Gastroesophageal sphincter (tissue), 4 donors: ENCODE results near the gene ZNF496. TPM values are rescaled to one million over a fixed set of nuclear protein-coding genes. Genes with fewer than 3 reads are reported as not detected.

ENCODE experiments used
- ATAC-seq: fragments of 150-250 bp; one replicate; pipeline ENCODE4 v1.9.1; 2016; ENCODE audit warnings: mild to moderate bottlenecking, moderate library complexity
- H3K27ac ChIP-seq, 4 donors: fragments of 200-600 bp; sonication (generic) in 3 of 4; 1 replicate in 3 of 4; 2 replicates in 1 of 4; pipeline ENCODE4 v1.5.1; 2016 to 2019
- H3K27me3 ChIP-seq: fragments of 200-600 bp; sonication (generic); one replicate; pipeline ENCODE4 v1.5.1; 2019
- H3K36me3 ChIP-seq, 2 donors: fragments of 200-600 bp; sonication (generic); one replicate each; pipeline ENCODE4 v1.5.1; 2019; ENCODE audit warnings: control low read depth in 1 of 2
- H3K4me1 ChIP-seq, 3 donors: fragments of 200-600 bp; sonication (generic); 1 replicate in 2 of 3; 2 replicates in 1 of 3; pipeline ENCODE4 v1.5.1; 2016 to 2019; ENCODE audit warnings: control low read depth in 2 of 3
- H3K4me3 ChIP-seq, 2 donors: fragments of 200-600 bp; sonication (generic); one replicate each; pipeline ENCODE4 v1.5.1; 2019; ENCODE audit warnings: mild to moderate bottlenecking in 1 of 2, moderate library complexity in 1 of 2
- H3K9me3 ChIP-seq, 3 donors: fragments of 200-600 bp; sonication (generic); one replicate each; pipeline ENCODE4 v1.5.1; 2017 to 2019; ENCODE audit warnings: control low read depth in 2 of 3
- CTCF ChIP-seq, 4 experiments: fragments of 200-600 bp in 2 of 4; fragments of 450-650 bp in 2 of 4; sonication (generic) in 1 of 4; IDR thresholded peaks; one replicate each; pipeline ENCODE4 v1.5.1; 2017 to 2019; ENCODE audit warnings: antibody characterized with exemption in 4 of 4, mild to moderate bottlenecking in 2 of 4, moderate library complexity in 2 of 4
- EP300 ChIP-seq: sonication (generic); formaldehyde crosslinking; IDR thresholded peaks from one replicate; pipeline ENCODE4 v1.6.1; 2017; ENCODE audit warnings: antibody characterized with exemption, mild to moderate bottlenecking
- POLR2A ChIP-seq, 2 donors: fragments of 450-650 bp; IDR thresholded peaks; one replicate each; pipeline ENCODE4 v1.6.1; 2017; ENCODE audit warnings: antibody characterized with exemption in 2 of 2, mild to moderate bottlenecking in 2 of 2, moderate library complexity in 1 of 2
- POLR2AphosphoS5 ChIP-seq: sonication (generic); formaldehyde crosslinking; IDR thresholded peaks from one replicate; pipeline ENCODE4 v1.6.1; 2017; ENCODE audit warnings: antibody characterized with exemption
- WGBS, 2 donors: methylation state at CpG; one replicate each; pipeline ENCODE4 v1.1.5; 2018; ENCODE audit warnings: low coverage in 1 of 2; 5-methylcytosine and 5-hydroxymethylcytosine counted together
- total RNA-seq, 4 donors: library from RNA; depleted of rRNA; stranded (reverse); fragments of >200 nt; gene quantifications; one replicate each; pipeline ENCODE4 v1.1.0, GENCODE V29; 2016

Gene ZNF496
- total RNA-seq, 4 donors from 2014 or later: 27.2 to 44.8 (median 40.6) TPM

- peaks cover 0 to 12% (median 0%) of the 10 kb centered on the region in 3 donors for H3K4me1 ChIP-seq
- H3K27ac ChIP-seq: no peak overlapping the region
Measured at GRCh38 chr1:247345881-247346280, 14.2 kb upstream of the ZNF496 start.

GRCh38 chr1:247343801-247344200 lies 12.1 kb upstream of the ZNF496 start:
- WGBS, 2 donors: 71% methylated on average over 1 of the region's 1 CpG; no CpG with 5 or more reads in 1 of the 2 donors
- no peak for TF ChIP-seq CTCF (IDR thresholded peaks at IDR 0.05)
- no peak for TF ChIP-seq POLR2A (IDR thresholded peaks at IDR 0.05)
- TF ChIP-seq EP300: no peak
- TF ChIP-seq POLR2AphosphoS5: no peak
- Histone ChIP-seq H3K4me3 (no peak overlapping the region), H3K4me1 (peaks cover 0 to 12% (median 0%) of the 10 kb centered on the region in 3 donors), H3K27me3 (peaks cover 7% of the 10 kb centered on the region), H3K36me3 (peaks cover 0 to 18% of the 10 kb centered on the region in 2 donors), H3K9me3 (no peaks in the 10 kb centered on the region), H3K27ac (no peak overlapping the region)
- no peak for ATAC-seq

More at GRCh38 chr1:247345881-247346280, 14.2 kb upstream of the ZNF496 start:
- ATAC-seq: no peak
- no peaks in the 10 kb centered on the region for H3K9me3 ChIP-seq
- no CpG with 5 or more reads among the region's 4 CpGs for WGBS, 2 donors
- H3K27me3 ChIP-seq: peaks cover 24% of the 10 kb centered on the region
- no peak overlapping the region for H3K4me3 ChIP-seq
- H3K36me3 ChIP-seq: peaks cover 0 to 5% of the 10 kb centered on the region in 2 donors
- TF ChIP-seq CTCF (IDR thresholded peaks at IDR 0.05): no peak
- no peak for TF ChIP-seq EP300
- no peak for TF ChIP-seq POLR2AphosphoS5
- TF ChIP-seq POLR2A (IDR thresholded peaks at IDR 0.05): no peak

GRCh38 chr1:247338723-247339275 lies 7.1 kb upstream of the ZNF496 start:
- no peaks in the 10 kb centered on the region for H3K27me3 ChIP-seq
- no peak for TF ChIP-seq CTCF (IDR thresholded peaks at IDR 0.05)
- TF ChIP-seq POLR2A (IDR thresholded peaks at IDR 0.05): no peak
- no peak for TF ChIP-seq EP300
- no peak for TF ChIP-seq POLR2AphosphoS5
- ATAC-seq: no peak
- H3K36me3 ChIP-seq: peaks cover 0 to 18% of the 10 kb centered on the region in 2 donors
- no peak overlapping the region for H3K4me3 ChIP-seq
- 60 to 84% methylated on average over 2 to 3 of the region's 3 CpGs for WGBS, 2 donors
- H3K27ac ChIP-seq: no peak overlapping the region
- H3K9me3 ChIP-seq: no peaks in the 10 kb centered on the region
- H3K4me1 ChIP-seq: peaks cover 0 to 24% (median 0%) of the 10 kb centered on the region in 3 donors

- H3K9me3 ChIP-seq: no peaks in the 10 kb centered on the region
- 79 to 83% methylated on average over 9 to 11 of the region's 11 CpGs for WGBS, 2 donors
- no peak overlapping the region for H3K27ac ChIP-seq
- no peak for ATAC-seq
- TF ChIP-seq EP300 (no peak), POLR2AphosphoS5 (no peak), POLR2A (IDR thresholded peaks at IDR 0.05) (no peak), CTCF (IDR thresholded peaks at IDR 0.05) (no peak)
- peaks cover 0 to 32% (median 0%) of the 10 kb centered on the region in 3 donors for H3K4me1 ChIP-seq
- H3K4me3 ChIP-seq: no peak overlapping the region
- peaks cover 0 to 18% of the 10 kb centered on the region in 2 donors for H3K36me3 ChIP-seq
- no peaks in the 10 kb centered on the region for H3K27me3 ChIP-seq
Measured at GRCh38 chr1:247337961-247338360, 6.3 kb upstream of the ZNF496 start.

GRCh38 chr1:247337250-247337746 lies 5.6 kb upstream of the ZNF496 start:
- peaks cover 0 to 18% of the 10 kb centered on the region in 2 donors for H3K36me3 ChIP-seq
- no peak for ATAC-seq
- no peak overlapping the region for H3K27ac ChIP-seq
- H3K9me3 ChIP-seq: no peaks in the 10 kb centered on the region
- H3K4me1 ChIP-seq: peaks cover 0 to 39% (median 0%) of the 10 kb centered on the region in 3 donors
- WGBS, 2 donors: 52 to 59% methylated on average over 8 of the region's 10 CpGs
- no peak overlapping the region for H3K4me3 ChIP-seq
- TF ChIP-seq CTCF (IDR thresholded peaks at IDR 0.05) (no peak), POLR2AphosphoS5 (no peak)
- H3K27me3 ChIP-seq: no peaks in the 10 kb centered on the region
